ENCODE measurements around the gene WDR62.
A peak's percentile ranks its signal among the peaks of the same experiment; 100 is the strongest.

The WDR62 gene

GRCh38 chr19:36054733-36055686 is at the start of gene WDR62:
WDR62 (plus strand) TSS chr19:36054897; CDS start chr19:36054972, 75 bp downstream.
- DNase-seq (ENCODE audit: low read depth) = peak; percentile 94

GRCh38 chr19:36006955-36007354 is 47.7 kb upstream of the WDR62 start:
- DNase-seq (ENCODE audit: low read depth) = no peak

- no peak for DNase-seq (ENCODE audit: low read depth)
Measured at GRCh38 chr19:36008336-36008978, 46.2 kb upstream of the WDR62 start, which contains the start of gene SYNE4. SYNE4 (minus strand) TSS chr19:36008813; CDS start chr19:36008681, 132 bp downstream.

GRCh38 chr19:36009220-36009619 is 45.5 kb upstream of the WDR62 start:
- no peak for DNase-seq (ENCODE audit: low read depth)

- no peak for DNase-seq (ENCODE audit: low read depth)
Measured at GRCh38 chr19:36009633-36010379, 44.9 kb upstream of the WDR62 start.

- no peak for DNase-seq (ENCODE audit: low read depth)
Measured at GRCh38 chr19:36010402-36010801, 44.3 kb upstream of the WDR62 start.

DNA sequence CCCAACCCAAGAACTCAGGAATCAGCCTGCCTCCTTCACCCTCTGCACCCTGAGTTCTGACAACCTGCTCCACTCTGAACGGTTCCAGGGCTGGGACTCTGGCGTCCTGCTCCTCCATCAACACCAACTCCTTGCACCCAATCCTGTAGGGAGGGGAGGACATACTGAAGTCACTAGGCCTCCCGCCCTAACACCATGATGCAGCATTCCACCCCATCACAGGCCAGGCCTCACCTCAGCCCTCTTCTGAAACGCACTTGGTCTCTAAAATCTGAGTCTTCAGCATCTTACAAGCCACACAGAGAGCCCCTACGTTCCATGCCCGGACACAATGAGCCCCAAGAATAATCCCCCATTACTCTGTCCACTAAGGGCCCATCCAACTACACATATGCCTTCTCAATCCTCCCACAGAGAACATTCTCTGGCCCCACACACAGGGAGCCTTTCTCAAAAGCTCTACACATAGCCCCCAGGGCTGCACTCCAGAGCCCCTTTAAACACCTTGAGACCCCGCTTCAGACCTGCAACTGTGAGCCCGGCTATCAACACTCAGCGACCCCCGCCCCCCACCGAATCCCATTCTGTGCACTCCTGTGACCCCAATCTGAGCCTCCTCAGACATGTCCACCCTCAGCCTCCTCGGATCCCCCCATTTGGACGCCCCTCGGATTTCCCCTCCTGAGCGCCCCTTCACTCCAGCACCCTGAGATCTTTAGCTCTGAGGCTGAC is 41.3 kb upstream of the WDR62 start:
- DNase-seq (ENCODE audit: low read depth) = no peak

DNA sequence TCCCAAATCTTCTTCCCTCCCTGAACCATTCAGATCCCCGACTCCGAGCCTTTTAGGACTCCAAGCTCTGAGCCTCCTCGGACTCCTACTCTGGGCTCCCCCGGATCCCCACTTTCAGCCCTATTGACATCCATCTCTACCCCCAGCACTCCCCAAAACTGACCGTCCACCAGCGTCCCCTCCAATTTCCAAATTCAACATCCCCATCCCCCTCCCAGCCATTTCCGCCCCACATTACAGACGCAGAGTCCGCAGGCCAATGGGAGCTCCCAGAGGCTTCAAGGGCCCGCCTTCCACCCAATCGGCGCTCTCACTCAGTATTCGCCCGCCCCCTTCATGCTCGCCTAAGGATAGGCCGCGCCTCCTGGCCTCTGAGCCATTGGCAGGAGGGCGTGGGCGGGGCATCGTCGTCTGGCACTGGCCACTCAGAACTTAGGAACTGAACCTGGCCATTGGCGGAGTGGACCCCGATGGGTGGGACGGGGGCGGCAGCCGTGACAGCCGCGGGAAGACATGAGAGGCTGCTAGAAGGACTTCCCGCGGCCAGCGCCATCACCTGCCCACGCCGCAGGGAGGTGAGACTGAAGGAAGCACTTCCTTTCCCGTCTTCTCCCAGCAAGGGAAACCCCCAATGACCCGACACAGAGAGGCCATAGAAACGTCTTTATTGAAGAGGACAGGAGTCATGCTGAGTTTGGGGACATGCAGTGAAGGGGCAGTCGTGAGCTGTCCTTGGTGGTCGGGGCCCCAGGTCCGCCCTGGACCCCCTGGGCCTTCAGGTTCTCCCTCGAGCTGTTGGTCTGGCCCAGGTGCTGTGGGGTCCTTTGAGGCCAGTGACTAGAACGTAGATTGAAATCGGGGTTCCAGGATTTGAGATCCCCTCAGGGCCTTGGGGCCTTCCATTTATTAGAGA is 40.4 kb upstream of the WDR62 start, which contains the start of gene ALKBH6:
TSS of gene ALKBH6 (minus strand) at position 202 of the 913 bp plus-strand sequence. CDS start 816 bp downstream, outside the sequence.
- DNase-seq (ENCODE audit: low read depth) = peak; percentile 98

DNA sequence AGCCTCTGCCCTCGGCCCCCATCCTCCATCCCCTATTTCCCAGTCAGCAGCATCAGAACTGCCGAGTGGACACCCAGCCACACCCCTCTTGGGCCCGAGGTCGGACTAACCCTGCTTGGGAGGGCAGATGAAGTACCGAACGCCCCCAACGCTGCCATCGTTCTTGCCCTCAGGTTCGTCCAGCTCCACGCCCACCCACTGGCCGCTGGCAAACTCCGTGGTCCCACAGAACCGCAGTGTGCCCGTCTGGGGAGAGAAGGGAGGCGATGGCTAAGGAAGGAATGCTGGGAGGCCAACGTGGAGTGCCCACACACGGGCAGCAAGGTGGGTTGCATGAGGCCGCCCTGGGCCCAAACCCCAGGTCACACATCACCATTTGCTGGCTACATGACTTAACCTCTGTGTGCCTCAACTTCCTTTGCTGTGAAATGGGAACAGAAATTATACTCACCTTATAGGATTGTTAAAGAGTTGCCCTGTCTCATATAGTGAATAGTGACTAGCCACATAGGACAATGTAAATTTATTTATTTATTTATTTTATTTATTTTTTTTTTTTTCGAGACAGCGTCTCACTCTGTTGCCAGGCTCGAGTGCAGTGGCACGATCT is 35.5 kb upstream of the WDR62 start:
- DNase-seq (ENCODE audit: low read depth) = no peak

DNA sequence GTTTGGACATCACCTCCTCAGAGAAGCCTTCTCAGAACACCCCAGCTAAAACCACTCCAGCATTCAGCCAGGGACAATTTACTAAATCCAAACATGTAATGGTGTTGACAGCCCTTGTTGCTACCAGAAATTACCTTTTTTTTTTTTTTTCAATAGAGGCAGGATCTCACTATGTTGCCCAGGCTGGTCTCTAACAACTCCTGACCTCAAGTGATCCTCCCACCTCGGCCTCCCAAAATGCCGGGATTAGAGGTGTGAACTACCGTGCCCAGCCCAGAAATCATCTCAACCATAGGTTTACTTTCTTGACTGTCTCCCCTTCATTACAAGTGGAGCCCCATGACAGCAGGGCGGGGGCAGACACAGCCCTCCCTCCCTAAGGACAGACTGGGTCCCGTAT is 31.3 kb upstream of the WDR62 start:
- no peak for DNase-seq (ENCODE audit: low read depth)

DNA sequence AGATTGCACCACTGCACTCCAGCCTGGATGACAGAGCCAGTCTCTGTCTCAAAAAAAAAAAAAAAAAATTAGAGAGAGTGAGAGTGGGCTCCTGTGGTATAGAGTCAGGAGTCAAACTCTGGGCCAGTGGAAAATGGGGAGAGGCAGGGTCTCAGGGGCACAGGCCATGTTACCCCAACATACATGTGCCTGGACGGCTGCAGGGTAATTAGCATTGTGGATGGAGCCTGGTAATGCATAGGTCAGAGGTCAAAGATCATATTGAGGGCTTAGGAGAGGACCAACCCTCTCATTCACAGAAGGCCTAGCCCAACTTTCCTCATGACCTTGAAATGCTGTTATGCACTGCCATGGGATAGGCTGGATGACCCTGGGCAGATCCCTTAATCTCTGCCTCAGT is 29.2 kb upstream of the WDR62 start:
- DNase-seq (ENCODE audit: low read depth) = no peak

- no peak for DNase-seq (ENCODE audit: low read depth)
Measured at GRCh38 chr19:36026091-36026876, 28.4 kb upstream of the WDR62 start.

DNA sequence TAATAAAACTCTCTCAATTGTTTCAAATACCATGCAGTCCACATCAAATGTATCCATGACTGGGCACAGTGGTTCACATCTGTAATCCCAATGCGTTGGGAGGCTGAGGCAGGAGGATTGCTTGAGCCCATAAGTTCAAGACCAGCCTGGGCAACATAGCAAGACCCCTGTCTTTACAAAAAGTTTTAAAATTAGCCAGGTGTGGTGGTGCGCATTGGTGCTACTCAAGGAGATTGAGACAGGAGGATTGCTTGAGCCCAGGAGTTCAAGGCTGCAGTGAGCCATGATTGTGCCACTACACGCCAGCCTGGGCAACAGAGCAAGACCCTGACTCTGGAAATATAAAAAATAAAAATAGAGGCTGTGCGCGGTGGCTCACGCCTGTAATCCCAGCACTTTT is 27.0 kb upstream of the WDR62 start:
- DNase-seq (ENCODE audit: low read depth) = no peak

DNA sequence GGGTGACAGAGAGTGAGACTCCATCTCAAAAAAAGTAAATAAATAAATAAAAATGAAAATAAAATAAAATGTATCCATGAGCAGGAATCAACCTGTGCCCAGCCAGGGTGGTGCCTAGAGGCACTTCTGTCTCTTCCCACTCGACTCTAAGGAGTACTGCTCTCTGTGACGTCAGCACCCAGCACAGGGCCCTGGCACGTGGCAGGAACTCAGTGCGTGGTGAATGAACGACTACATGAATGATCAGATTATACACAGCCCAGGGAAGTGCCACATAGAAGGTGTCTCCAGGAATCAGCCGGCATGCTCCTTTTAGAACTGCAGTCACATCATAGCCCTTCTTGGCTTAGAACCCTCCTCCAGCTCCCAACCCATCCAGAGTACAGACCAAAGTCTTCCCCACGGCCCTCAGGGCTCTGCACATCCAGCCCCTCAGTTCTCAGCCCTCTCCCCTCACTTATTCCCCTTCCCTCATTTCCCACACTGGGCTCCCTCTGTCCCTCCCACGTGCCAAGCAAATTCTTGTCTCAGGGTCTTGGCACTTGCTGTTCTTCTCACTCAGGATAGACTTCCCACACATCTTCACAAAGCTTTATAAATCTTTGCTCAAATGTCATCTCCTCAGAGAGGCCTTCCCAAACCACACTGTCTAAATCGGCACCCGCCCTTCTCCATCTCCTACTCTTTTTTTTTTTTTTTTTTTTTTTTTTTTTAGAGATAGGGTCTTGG is 26.2 kb upstream of the WDR62 start:
- DNase-seq (ENCODE audit: low read depth) = no peak

DNA sequence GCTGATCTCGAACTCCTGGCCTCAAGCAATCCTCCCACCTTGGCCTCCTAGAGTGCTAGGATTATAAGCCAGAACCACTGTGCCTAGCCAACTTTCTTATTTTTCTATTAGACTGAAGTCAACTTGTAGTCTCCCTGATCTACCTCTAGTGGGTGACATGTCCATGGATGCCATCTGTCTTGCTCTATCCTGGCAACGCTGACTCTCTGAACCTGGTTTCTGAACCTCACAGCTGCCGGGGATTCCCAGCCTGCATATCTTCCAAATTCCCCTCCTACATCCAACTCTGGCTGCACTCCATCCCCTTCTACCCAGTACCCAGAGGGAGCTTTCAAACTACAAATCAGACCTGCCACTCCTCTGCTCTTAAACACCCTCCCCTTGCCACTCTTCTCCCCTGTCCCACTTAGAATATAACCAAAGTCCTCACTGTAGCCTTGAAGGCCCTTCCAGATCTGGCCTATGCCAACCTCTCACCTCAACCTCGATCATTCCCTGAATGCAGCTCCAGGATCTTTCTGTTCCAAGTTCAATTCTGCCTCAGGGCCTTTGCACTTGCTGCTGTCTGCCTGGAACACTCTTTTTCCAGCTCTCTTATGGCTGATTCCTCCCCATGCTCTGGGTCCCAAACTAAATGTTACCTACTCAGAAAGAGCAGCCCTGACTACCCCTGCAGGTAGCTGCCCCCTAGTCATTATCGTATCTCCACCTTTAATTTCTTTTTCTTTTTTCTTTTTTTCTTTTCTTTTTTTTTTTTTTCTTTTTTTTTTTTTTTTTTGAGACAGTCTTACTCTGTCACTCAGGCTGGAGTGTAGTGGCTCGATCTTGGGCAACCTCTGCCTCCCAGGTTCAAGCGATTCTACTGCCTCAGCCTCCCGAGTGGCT is 24.2 kb upstream of the WDR62 start:
- no peak for DNase-seq (ENCODE audit: low read depth)

- no peak for DNase-seq (ENCODE audit: low read depth)
Measured at GRCh38 chr19:36031308-36031707, 23.4 kb upstream of the WDR62 start.

DNA sequence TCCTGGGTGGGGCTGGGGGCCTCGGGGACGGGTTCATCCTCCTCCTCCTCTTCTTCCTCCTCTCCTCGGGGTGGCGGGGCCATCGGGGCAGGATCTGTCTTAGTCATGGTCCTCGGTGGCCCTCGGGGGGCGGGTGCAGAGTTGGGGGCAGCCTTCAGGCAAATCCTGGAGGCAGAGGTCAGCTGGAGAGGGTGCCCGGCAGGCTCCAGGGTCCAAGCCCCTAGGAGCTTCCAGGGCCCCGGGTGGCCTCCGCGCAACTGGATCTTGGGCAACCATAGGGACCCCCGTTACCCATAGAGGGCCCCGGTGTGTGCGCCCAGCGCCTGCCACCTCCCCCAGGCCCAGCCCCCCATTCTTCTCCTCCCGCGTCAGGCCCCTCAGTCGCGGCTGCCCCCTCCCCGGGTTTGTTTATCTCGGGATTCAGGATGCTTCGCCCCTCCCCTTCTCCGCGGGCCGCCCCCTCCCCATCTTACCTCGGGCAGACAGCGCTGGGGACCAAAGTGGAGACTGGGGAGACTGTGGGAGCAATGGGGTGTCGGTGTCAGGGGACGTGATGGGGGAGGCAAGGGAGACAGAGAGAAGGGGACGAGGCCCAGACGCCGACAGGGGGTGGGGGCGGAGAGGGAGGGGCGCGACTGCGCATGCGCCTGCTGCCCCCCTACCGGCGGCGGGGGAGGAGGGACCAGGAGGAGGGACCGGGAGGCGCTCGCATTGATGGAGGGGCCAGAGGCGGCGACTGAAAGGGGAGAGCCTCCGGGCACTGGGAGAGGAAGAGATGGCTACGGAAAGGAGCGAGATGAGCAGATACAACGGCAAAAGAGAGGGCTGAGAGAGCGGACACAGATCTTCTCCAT is 22.2 kb upstream of the WDR62 start, which contains the start of gene CLIP3:
TSS of gene CLIP3 (minus strand) at position 623 of the 854 bp plus-strand sequence. CDS start at position 107, 516 bp downstream.
- no peak for DNase-seq (ENCODE audit: low read depth)
